ENCODE results near the gene MASP2.

MASP2 gene

DNA sequence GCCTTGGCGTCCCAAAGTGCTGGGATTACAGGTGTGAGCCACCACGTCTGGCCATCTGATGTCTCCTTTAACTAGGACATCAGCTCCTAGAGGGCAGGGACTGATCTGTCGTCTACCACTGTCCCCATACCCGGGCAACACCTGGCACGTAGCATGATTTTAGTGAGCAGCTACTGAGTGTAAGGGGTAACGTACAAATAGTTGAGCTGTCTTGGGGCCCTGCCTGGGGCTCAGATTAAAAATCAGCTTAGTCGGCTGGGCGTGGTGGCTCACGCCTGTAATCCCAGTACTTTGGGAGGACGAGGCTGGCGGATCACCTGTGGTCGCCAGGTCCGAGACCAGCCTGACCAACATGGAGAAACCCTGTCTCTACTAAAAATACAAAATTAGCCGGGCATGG lies 11.0 kb upstream of the MASP2 start:
- DNase-seq (ENCODE audit: extremely low spot score): no peak
- ChIA-PET POLR2A (no interaction called here), CTCF (interaction anchor here (1.1 to 3.5 kb wide), 2 partner anchors 12 to 21 kb away, joined by 3 to 37 read pairs; no protein-coding TSS in a partner anchor)
- TF ChIP-seq, protein P1, sequence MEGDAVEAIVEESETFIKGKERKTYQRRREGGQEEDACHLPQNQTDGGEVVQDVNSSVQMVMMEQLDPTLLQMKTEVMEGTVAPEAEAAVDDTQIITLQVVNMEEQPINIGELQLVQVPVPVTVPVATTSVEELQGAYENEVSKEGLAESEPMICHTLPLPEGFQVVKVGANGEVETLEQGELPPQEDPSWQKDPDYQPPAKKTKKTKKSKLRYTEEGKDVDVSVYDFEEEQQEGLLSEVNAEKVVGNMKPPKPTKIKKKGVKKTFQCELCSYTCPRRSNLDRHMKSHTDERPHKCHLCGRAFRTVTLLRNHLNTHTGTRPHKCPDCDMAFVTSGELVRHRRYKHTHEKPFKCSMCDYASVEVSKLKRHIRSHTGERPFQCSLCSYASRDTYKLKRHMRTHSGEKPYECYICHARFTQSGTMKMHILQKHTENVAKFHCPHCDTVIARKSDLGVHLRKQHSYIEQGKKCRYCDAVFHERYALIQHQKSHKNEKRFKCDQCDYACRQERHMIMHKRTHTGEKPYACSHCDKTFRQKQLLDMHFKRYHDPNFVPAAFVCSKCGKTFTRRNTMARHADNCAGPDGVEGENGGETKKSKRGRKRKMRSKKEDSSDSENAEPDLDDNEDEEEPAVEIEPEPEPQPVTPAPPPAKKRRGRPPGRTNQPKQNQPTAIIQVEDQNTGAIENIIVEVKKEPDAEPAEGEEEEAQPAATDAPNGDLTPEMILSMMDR (IDR thresholded peaks at IDR 0.05; ENCODE audit: control extremely low read depth, extremely low read depth, low read depth, missing control alignments): no peak

DNA sequence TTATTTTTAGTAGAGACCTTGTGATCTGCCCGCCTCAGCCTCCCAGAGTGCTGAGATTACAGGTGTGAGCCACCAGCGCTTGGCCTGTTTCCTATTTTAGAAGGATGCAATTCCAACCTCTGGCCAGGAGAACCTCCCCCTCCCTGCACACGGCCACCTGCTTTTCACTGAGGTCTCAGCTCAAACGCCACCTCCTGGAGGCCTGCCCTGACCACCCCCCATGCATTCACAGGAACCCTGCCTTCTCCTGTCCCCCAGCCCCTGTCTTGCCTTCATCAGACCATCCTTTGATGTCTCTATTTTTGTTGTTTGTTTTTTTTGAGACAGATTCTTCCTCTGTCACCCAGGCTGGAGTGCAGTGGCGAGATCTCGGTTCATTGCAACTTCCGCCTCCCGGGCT lies 10.4 kb upstream of the MASP2 start:
- TF ChIP-seq, protein P1 (IDR thresholded peaks at IDR 0.05; ENCODE audit: control extremely low read depth, extremely low read depth, low read depth, missing control alignments): no peak
- CTCF ChIA-PET: interaction anchor here (0.6 to 3.5 kb wide), 4 partner anchors 13 to 36 kb away, joined by 3 to 37 read pairs (median 3); no protein-coding TSS in a partner anchor
- DNase-seq (ENCODE audit: extremely low spot score): no peak
- POLR2A ChIA-PET: no interaction called here

DNA sequence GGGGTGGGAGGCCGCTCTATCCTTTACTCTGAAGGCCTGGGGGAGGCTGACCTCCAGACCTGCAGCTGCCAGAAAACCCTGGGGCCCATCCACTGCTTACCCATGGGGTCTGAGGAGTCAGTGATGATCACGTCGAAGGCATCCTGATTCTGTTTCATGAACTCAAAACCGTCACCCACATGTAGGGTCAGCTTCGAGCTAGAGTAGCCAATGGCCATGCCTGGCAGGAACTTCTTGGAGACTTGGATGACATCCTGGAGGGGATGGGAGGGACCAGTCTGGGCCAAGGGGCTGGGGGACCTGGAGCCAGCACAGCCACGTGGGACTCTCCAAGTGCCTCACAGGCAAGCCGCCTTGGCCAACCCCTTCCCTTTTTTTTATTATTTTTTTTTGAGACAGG lies 9.5 kb upstream of the MASP2 start:
- ChIA-PET CTCF (interaction anchor here (1.1 to 3.5 kb wide), 4 partner anchors 14 to 30 kb away, joined by 3 to 37 read pairs (median 4); no protein-coding TSS in a partner anchor), POLR2A (no interaction called here)
- TF ChIP-seq, protein P1 (IDR thresholded peaks at IDR 0.05; ENCODE audit: control extremely low read depth, extremely low read depth, low read depth, missing control alignments): no peak
- no peak for DNase-seq (ENCODE audit: extremely low spot score)

DNA sequence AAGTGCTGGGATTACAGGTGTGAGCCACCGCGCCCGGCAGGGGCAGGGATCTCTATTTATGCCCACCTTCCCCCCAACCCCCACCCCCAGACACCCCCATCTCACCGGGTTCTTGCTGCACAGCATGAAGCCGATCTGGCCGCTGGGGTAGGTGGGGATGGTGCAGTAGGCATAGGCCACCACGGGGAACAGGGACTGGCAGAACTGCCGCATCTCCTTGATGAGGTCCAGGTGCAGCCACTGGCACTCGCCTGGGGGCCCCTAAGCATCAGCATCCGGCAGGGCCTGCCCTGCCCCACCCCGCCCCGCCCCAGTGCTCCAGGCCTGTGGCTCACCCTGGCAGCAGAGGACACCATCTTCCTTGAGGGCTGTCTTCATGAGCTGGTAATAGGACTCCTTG lies 8.6 kb upstream of the MASP2 start:
- CTCF ChIA-PET: interaction anchor here (1.1 to 3.5 kb wide), 3 partner anchors 15 to 31 kb away, joined by 3 to 37 read pairs (median 4); no protein-coding TSS in a partner anchor
- POLR2A ChIA-PET: no interaction called here
- DNase-seq (ENCODE audit: extremely low spot score): no peak
- TF ChIP-seq, protein P1 (IDR thresholded peaks at IDR 0.05; ENCODE audit: control extremely low read depth, extremely low read depth, low read depth, missing control alignments): no peak

DNA sequence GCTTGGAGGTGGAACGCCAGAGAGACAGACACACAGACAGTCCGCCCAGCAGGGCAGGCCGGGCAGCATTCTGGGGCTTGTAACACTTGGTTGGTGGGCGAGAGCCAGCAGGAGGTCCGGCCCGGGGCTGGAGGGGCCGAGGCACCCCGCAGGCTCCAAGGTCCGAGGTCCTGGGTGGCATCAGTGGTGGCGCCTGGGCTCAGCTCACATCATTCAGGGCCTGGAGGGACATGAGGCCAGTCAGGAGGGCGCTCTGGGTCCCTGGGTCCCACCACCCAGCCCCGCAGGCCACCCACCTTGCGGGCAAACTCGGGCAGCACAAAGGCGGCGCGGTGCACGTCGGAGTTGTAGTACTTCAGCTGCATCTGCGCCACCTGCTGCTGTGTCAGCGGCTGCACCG lies 7.6 kb upstream of the MASP2 start:
- POLR2A ChIA-PET: no interaction called here
- DNase-seq (ENCODE audit: extremely low spot score): no peak

DNA sequence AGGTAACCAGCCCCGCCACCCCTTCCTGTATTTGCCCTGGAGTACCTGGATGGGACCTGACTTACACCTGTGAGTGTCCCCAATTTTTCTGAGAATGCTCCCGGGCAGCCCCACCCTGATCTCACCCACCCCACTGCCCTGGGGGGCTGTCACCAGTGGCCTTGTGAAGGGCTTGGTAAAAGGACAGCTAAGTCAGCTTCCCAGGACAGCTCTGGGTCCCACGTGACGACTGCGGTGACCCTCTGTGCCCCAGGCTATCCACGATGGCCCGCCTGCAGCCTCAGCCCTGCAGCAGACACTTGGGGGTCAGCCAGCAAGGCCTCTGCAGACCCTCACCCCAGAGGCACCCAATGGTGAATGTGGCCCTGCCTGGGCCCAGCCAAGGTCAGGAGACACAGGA lies 7.1 kb upstream of the MASP2 start:
- no peak for DNase-seq (ENCODE audit: extremely low spot score)
- ChIA-PET CTCF (interaction anchor here (4.0 kb wide), 1 partner anchor 16 kb away, joined by 33 read pairs; no protein-coding TSS in a partner anchor), POLR2A (no interaction called here)
- TF ChIP-seq, protein P1 (IDR thresholded peaks at IDR 0.05; ENCODE audit: control extremely low read depth, extremely low read depth, low read depth, missing control alignments): no peak

More for the DNA sequence above, 7.6 kb upstream of the MASP2 start:
- TF ChIP-seq, protein P1 (IDR thresholded peaks at IDR 0.05; ENCODE audit: control extremely low read depth, extremely low read depth, low read depth, missing control alignments): no peak
- CTCF ChIA-PET: interaction anchor here (4.0 kb wide), 1 partner anchor 17 kb away, joined by 33 read pairs; no protein-coding TSS in a partner anchor

Data from GM10248 (cell line).